GM12892 (cell line): Measurements from ENCODE around the gene CYTH2.

ENCODE experiments used
- POLR2A ChIP-seq: IDR thresholded peaks from 2 replicates; pipeline ENCODE4 v1.6.1; 2011; ENCODE audit warnings: low read depth, low read length, control low read depth
- POLR2AphosphoS5 ChIP-seq: IDR thresholded peaks from 2 replicates; pipeline ENCODE4 v1.6.1; 2011; ENCODE audit warnings: low read depth, low read length, control low read depth
- TAF1 ChIP-seq: IDR thresholded peaks from 2 replicates; pipeline ENCODE4 v1.6.1; 2011; ENCODE audit warnings: low read depth, mild to moderate bottlenecking, control low read depth, low read length, borderline replicate concordance

GRCh38 chr19:48443731-48444128 lies 25.4 kb upstream of the CYTH2 start:
- no peak for TF ChIP-seq POLR2A
- TF ChIP-seq TAF1, result no peak
- no peak for TF ChIP-seq POLR2AphosphoS5
